KOPT-K1 (cell line): ENCODE data around the gene GCAT.
"Not testable (repeated sequence)": the region's sequence is repeated elsewhere in the genome, so short reads cannot be mapped to it uniquely, and the experiment has no call there.

Source experiments
- H3K27ac ChIP-seq: fragments of 200-600 bp; sonication (generic); 2 replicates; pipeline ENCODE4 v1.5.1; 2016; ENCODE audit warnings: antibody characterized with exemption, mild to moderate bottlenecking, low read depth, low read length; ENCODE audit not compliant: poor library complexity, severe bottlenecking
- H3K36me3 ChIP-seq: fragments of 200-600 bp; sonication (generic); 2 replicates; pipeline ENCODE4 v1.5.1; 2017; ENCODE audit warnings: antibody characterized with exemption, mild to moderate bottlenecking, low read length, moderate library complexity; ENCODE audit not compliant: insufficient read depth
- H3K9me3 ChIP-seq: fragments of 200-600 bp; sonication (generic); 2 replicates; pipeline ENCODE4 v1.5.1; 2017; ENCODE audit warnings: antibody characterized with exemption, low read length, mild to moderate bottlenecking; ENCODE audit not compliant: insufficient read depth, poor library complexity, severe bottlenecking

Gene GCAT

DNA sequence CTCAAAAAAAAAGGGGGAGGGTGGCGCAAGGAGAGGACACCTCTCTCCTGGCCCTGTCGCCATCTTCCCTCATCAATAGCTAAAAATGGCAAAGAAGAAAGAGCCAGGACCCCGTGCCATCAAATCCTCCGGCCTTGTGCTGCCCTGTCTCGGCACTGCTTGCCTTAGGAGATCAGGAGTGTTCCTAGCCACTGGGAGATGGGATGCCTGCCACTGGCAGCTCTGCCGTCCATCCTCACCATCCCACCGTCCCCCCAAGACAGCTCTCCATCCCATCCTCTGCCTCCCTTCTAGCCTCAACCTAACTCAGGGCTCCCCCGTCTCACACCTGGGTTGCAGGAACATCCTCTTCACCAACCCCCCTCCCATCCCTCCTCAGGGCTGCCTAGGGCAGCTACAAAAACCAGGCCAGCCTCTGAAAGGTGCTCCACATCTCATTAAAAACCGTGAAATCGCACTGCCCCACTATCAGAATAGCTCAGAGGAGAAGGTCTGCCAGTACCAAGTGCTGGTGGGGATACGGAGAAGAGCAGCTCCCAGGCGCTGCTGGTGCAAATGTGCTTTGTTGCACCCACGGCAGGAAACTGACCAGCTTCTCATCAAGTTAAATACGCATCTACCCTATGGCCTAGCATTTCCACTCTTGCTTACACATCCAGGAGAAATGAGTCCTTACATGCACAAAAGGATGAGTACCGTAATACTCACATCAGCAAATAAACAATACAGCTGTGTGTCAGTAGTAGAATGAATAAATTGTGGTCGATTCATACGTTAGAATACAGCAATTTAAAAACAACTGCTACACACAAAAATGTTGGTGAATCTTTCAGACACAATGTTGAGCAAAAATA, 31.7 kb upstream of the GCAT start:
- no peak overlapping the region for H3K27ac ChIP-seq

DNA sequence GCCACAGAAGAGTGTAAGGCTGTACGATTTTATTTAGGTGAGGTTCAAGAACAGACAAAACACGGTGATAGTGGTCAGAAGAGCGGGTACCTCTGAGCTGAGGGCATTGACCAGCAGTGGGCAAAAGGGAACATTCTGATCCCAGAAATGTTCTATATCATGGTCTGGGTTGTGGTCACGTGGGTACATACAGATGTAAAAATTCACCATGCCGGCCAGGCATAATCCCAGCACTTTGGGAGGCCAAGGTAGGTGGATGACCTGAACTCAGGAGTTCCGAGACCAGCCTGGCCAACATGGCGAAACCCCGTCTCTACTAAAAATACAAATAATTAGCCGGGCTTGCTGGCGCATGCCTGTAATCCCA, 31.1 kb upstream of the GCAT start:
- peaks cover 27% of the 10 kb centered on the region for H3K36me3 ChIP-seq
- H3K27ac ChIP-seq, result no peak overlapping the region
- H3K9me3 ChIP-seq, result no peaks in the 10 kb centered on the region

More for the DNA sequence above, 31.7 kb upstream of the GCAT start:
- Histone ChIP-seq H3K9me3 (no peaks in the 10 kb centered on the region), H3K36me3 (peaks cover 33% of the 10 kb centered on the region)

DNA sequence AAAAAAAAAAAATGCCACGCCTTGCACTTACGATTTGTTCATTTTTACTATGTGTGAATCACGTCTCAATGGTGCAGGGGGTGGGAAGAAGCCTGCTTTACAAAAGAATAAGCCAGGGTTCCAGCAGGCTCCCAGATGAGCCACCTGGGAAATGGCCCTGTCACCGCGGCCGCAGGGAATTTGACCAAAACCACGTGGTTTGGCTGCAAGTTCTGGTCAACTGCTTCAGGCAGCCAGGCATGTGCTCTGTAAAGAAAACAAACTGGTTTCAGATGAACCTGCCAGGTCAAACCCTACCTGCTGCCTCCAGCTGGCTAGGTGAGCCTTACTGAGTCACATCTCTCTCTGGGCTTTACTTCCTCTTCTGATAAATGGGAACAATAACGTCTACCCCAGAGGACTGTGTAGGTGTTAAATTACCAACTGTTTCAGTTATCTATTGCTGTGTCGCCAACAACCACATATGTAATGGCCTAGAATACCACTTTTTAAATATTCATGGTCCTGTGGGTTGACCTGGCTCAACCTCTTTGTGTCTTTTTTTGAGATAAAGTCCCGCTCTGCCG, 30.5 kb upstream of the GCAT start:
- H3K9me3 ChIP-seq, result no peaks in the 10 kb centered on the region
- no peak overlapping the region for H3K27ac ChIP-seq
- peaks cover 21% of the 10 kb centered on the region for H3K36me3 ChIP-seq

DNA sequence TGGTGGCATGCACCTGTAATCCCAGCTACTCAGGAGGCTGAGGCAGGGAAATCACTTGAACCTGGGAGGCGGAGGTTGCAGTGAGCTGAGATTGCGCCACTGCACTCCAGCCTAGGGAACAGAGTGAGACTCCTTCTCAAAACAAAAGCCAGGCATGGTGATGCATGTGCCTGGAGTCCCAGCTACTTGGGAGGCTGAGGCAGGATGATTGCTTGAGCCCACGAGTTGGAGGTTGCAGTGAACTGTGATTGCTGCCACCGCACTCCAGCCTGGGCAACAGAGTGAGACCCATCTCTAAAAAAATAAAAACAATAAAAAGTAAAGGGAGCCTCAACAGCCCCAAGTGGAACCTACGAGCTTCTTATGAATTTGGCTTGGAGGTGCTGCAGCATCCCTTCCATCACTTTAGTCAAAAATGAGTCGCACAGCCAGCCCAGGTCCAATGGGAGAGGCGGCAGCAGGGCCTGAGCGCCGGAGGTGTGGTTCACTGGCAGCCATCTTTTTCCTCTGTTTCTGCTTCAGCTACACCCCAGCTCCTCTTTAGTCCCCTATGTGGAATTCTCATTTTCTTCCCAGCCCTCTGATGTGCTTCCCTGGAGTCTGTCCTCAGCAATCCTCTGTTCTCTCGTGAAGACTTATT, 29.2 kb upstream of the GCAT start:
- peaks cover 9% of the 10 kb centered on the region; the same call in 1 of the 2 replicates for H3K36me3 ChIP-seq
- no peak overlapping the region for H3K27ac ChIP-seq
- no peaks in the 10 kb centered on the region for H3K9me3 ChIP-seq

DNA sequence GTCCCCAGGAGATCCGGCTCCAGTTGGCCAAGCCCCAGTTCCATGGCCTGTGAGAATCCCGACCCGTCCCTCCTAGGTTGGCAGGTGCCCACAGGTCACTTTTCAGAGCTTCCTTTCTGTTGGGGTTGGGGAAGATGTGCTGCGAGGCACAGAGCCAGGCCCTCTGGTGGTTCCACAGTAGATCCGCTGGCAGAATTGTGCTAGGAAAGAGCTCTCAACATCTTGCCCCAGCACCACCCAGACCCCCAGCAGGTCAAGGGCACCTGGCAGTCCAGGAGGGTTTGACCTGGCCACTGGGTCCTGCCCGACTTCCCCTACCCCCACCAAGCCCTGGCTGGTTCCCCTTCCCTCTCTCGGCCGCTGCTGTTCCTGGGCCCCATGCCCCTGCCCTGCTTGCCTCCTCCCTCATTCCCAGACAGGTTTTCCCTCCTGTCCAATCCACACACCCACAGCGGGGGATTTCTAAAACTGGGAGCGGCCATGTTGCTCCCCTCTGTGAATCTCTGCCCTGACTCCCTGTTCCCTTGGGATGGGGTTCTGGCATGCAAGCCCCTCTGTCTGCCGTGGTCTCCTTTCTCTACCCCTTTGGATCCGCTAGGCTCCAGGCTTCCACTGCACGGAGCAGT, 26.2 kb upstream of the GCAT start:
- Histone ChIP-seq H3K9me3 (no peaks in the 10 kb centered on the region), H3K36me3 (no peaks in the 10 kb centered on the region), H3K27ac (no peak overlapping the region)

DNA sequence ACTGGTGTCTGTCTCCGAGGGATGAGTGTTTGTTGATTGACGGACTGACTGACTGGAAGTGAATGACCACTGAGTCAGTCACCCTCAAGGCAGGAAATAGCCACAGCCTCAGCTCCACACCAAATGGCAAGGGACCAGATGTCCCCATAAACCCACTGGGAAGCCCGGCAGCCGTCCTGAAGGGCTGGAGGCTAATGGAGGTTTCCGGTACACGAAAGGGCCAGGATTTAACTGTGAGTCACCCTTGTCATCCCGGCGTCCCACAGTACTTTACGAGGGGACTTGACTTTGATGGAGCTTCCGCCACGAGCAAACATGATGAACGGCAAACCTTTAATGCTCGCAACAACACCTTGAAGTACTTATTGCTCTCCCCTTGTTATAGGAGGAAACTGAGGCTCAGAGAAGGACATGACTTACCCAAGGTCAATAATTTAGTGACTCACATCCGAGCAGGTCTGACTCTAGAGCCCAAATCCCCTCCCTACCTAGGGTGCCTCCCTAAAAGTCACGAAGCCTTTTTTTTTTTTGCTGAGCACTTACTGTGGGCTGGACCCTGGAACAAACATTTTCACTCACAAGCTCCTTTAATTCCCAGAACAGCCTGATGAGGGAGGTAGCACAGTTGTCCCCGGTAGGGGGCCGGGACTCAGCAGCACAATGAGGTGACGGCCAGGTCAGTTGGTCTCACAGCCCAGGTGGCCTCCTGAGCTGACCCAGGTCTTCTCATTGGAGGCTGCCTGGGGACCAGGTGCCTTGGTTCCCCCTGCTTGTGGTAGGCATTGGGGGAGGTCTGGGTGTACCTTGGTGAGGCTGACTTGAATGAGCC, 25.2 kb upstream of the GCAT start:
- Histone ChIP-seq H3K36me3 (no peaks in the 10 kb centered on the region), H3K9me3 (no peaks in the 10 kb centered on the region), H3K27ac (no peak overlapping the region)

DNA sequence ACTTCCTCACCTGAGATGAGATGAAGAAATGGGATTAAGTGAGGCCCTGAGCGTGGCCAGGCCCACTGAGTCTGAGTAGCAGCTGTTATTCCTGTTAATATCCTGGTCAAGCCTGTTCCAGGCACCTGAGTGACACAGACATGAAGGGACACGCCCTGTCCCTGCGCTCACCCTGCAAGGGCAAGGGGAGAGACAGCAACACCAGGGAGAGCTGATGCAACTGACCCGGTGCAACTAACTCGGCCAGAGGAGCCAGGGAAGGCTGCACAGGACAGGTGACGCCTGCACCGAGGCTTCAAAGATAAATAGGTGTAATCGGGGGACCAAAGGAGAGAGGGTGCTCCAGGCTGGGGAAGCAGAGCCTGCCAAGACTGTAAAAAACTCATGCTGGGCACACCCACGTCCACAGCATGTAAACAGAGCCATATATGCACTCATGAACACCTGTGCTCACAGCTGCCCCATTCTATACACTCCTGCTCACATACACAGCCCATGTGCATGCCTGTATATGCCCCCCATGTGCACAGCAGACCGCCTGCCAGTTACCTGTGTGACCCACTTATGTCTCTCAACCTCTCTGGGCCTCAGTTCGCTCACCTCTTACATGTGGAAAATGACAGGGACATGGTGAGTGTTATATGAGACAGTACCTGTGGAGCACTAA, 22.8 kb upstream of the GCAT start:
- Histone ChIP-seq H3K36me3 (no peaks in the 10 kb centered on the region), H3K27ac (no peak overlapping the region), H3K9me3 (no peaks in the 10 kb centered on the region)

DNA sequence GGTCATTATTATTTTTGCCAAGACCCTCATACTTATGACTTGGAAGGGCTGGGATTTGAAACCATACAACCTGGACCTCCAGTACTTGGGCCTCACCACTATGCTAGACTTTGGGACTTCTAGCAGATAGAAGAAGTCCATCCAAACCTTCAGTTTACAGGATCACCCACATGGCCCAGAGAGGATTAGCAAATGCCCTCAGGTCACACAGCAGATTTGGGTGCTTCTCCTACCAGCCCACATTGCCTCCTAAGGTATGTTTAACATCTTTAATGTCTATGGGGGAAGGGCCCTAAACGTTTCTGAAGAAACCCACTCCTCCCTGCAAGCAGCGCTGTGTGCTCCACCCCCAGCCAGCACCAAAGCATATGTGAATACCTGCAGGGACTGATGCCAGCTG, 17.5 kb upstream of the GCAT start:
- no peak overlapping the region for H3K27ac ChIP-seq
- no peaks in the 10 kb centered on the region for H3K36me3 ChIP-seq
- no peaks in the 10 kb centered on the region for H3K9me3 ChIP-seq

DNA sequence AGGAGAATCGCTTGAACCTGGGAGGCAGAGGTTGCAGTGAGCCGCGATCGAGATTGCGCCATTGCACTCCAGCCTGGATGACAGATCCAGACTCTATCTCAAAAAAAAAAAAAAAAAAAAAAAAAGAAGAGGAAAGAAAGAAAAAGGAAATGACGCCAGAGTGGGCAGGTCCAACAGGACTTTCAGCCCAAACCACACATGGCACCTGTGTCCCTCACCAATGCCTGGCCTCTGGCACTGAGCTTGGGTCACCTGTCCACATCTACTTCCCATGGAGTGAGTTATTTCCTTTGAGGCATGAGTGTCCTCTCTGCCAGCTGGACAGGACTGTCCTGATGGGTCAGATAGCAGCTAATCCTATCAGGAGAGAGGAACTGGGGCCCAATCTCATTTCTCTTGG, 15.2 kb upstream of the GCAT start:
- no peaks in the 10 kb centered on the region for H3K9me3 ChIP-seq
- H3K27ac ChIP-seq, result no peak overlapping the region
- no peaks in the 10 kb centered on the region for H3K36me3 ChIP-seq

DNA sequence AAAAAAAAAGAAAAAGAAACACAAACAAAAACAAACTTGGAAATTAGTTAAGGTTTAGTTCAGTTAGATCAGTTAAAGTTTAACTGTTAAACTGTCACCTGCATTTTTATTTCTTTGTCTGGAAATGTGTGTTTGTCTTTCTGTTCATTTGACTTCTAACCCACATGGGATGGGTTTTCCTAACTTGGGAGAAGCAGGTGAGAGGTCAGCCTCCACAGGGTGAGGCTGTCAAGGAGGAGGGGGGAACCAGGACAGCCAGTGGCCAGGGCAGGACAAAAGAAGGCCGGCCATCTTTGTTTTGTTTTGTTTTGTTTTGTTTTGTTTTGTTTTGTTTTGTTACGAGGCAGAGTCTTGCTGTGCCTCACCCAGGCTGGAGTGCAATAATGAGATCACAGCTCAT, 13.4 kb upstream of the GCAT start:
- Histone ChIP-seq H3K36me3 (no peaks in the 10 kb centered on the region), H3K9me3 (no peaks in the 10 kb centered on the region), H3K27ac (no peak overlapping the region)

DNA sequence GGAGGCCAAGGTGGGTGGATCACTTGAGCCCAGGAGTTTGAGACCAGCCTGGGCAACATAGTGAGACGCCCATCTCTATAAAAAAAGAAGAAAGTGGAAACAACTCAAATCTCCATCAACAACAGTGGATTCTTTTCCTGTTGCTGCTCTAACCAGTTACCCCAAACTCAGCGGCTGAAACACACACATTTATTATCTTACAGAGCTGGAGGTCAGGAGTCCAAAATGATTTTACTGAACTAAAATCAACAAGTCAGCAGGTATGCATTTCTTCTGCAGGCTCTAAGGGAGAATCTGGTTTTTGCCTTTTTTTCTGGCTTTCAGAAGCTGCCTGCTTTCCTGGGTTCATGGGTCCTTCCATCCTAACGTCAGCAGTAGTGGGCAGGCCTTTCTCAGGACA, 11.7 kb upstream of the GCAT start:
- Histone ChIP-seq H3K9me3 (no peaks in the 10 kb centered on the region), H3K27ac (no peak overlapping the region), H3K36me3 (no peaks in the 10 kb centered on the region)

DNA sequence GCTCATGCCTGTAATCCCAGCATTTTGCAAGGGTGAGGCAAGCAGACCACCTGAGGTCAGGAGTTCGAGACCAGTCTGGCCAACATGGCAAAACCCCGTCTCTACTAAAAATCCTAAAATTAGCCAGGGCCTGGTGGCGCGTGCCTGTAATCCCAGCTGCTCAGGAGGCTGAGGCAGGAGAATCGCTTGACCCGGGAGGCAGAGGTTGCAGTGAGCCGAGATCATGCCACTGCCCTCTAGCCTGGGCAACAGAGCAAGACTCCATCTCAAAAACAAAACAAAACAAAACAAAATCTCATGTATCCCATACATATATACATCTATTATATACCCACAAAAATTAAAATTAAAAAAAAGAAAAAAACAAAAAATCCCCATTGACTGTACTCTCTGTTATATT, 10.5 kb upstream of the GCAT start:
- H3K27ac ChIP-seq, H3K36me3 ChIP-seq, H3K9me3 ChIP-seq: not testable (repeated sequence)

DNA sequence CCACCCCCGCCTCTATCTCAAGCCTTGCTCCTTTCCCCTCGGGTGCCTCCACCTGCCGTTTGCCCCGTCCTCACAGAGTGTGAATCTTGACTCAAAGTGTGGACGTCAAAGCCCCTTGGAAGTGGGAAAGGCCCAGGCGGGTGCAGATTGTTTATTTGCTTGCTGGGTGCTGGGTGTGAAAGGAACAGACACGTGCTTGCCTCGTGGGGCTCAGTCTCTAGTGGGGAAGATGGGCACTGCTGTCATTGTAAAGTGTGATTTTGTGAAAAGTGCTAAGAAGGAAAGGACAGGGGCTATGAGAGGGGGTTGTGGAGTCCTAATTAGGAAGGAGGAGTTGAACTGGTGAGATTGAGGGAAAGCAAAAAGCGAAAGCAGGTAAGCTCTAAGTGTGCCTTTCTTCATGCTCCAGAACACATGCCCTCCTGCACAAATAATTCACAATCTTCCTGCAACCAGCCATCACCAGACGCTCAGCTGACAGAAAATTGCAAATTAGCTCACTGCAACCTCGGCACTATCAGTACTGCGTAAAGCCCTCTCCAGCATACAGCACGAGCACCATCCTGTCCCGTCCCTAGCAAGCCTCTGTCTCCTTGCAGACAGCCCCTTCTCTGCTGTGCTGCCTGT, 9.7 kb upstream of the GCAT start:
- Histone ChIP-seq H3K36me3 (no peaks in the 10 kb centered on the region), H3K9me3 (no peaks in the 10 kb centered on the region), H3K27ac (no peak overlapping the region)

DNA sequence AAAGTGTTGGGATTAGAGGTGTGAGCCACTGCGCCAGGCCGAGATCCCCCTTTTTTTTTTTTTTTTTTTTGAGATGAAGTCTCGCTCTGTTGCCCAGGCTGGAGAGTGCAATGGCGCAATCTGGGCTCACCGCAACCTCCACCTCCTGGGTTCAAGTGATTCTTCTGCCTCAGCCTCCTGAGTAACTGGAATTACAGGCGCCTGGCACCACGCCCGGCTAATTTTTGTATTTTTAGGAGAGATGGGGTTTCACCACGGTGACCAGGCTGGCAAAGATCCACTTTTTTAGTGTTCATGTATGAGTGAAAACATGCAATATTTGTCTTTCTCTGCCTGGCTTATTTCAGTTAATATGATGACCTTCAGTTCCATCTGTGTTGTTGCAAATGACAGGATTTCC, 7.8 kb upstream of the GCAT start:
- not testable (repeated sequence) for H3K27ac ChIP-seq, H3K36me3 ChIP-seq, H3K9me3 ChIP-seq
